Activated CD4-positive, alpha-beta T cell treated with anti-CD3 and anti-CD28 coated beads, Interleukin-2, amount 50 U/mL, for 16 hours (primary cell): ENCODE measurements around the gene CUL1.
A peak's percentile ranks its signal among the peaks of the same experiment; 100 is the strongest.

Experiments
- DNase-seq: peaks from one replicate; pipeline ENCODE4 v3.0.0-alpha.2; 2020

CUL1 gene

GRCh38 chr7:148770004-148770403, 71.3 kb downstream of the CUL1 start:
- no peak for DNase-seq

GRCh38 chr7:148772297-148773089, 73.8 kb downstream of the CUL1 start:
- DNase-seq, result peak; percentile 55

GRCh38 chr7:148773334-148773733, 74.6 kb downstream of the CUL1 start:
- DNase-seq, result peak; percentile 83

- no peak for DNase-seq
Measured at GRCh38 chr7:148774471-148774870, 75.8 kb downstream of the CUL1 start.

- DNase-seq, result no peak
Measured at GRCh38 chr7:148782757-148783456, 84.2 kb downstream of the CUL1 start.

GRCh38 chr7:148783801-148784527, 85.3 kb downstream of the CUL1 start:
- no peak for DNase-seq

GRCh38 chr7:148787571-148788295, 89.0 kb downstream of the CUL1 start:
- DNase-seq, result no peak

- DNase-seq, result no peak
Measured at GRCh38 chr7:148789220-148789619, 90.5 kb downstream of the CUL1 start.

GRCh38 chr7:148790131-148790726, 91.5 kb downstream of the CUL1 start:
- DNase-seq, result no peak

- DNase-seq, result no peak
Measured at GRCh38 chr7:148790850-148791249, 92.1 kb downstream of the CUL1 start.

GRCh38 chr7:148791546-148791945, 92.8 kb downstream of the CUL1 start:
- no peak for DNase-seq

GRCh38 chr7:148793590-148793989, 94.9 kb downstream of the CUL1 start:
- DNase-seq, result no peak

GRCh38 chr7:148794476-148794875, 95.8 kb downstream of the CUL1 start:
- no peak for DNase-seq

GRCh38 chr7:148796841-148797240, 98.1 kb downstream of the CUL1 start:
- no peak for DNase-seq

- DNase-seq, result no peak
Measured at GRCh38 chr7:148799893-148800555, 101.3 kb downstream of the CUL1 start.

GRCh38 chr7:148800677-148801076, 102.0 kb downstream of the CUL1 start:
- no peak for DNase-seq

GRCh38 chr7:148802101-148802493, 103.4 kb downstream of the CUL1 start:
- DNase-seq, result no peak

GRCh38 chr7:148803094-148803493, 104.4 kb downstream of the CUL1 start:
- no peak for DNase-seq

GRCh38 chr7:148804343-148805235, 105.9 kb downstream of the CUL1 start:
- no peak for DNase-seq

- DNase-seq, result no peak
Measured at GRCh38 chr7:148806187-148806586, 107.5 kb downstream of the CUL1 start.

- no peak for DNase-seq
Measured at GRCh38 chr7:148807436-148807835, 108.7 kb downstream of the CUL1 start.
